Spleen (tissue), 7 donors: Measurements from ENCODE around the gene TSPAN17.

Source experiments
- POLR2A ChIP-seq, 3 donors: fragments of 450-650 bp; IDR thresholded peaks; one replicate each; pipeline ENCODE4 v1.5.1; 2017; ENCODE audit warnings: antibody characterized with exemption in 3 of 3, mild to moderate bottlenecking in 1 of 3
- POLR2AphosphoS5 ChIP-seq, 3 donors: sonication (generic); formaldehyde crosslinking; IDR thresholded peaks; one replicate each; pipeline ENCODE4 v1.5.1; 2017; ENCODE audit warnings: antibody characterized with exemption in 3 of 3
- TF ChIP-seq, protein P1 (sequence below), 11 experiments: fragments of 200-600 bp in 7 of 11; fragments of 450-650 bp in 4 of 11; sonication (generic) in 4 of 11; IDR thresholded peaks in 8 of 11; conservative IDR thresholded peaks in 3 of 11; 1 replicate in 7 of 11; 2 replicates in 4 of 11; pipeline versions ENCODE4 v1.4.0 to v1.8.0; 2016 to 2021; ENCODE audit warnings: antibody characterized with exemption in 11 of 11, inconsistent platforms in 4 of 11, mild to moderate bottlenecking in 1 of 11
- donor health status: DM: no; HTN: no; CAD: no; lungs with moderate emphysema.
- donor health status: DM: no; HTN: no; CAD: no.
- donor health status: DM: no; HTN: no; CAD: no.

GRCh38 chr5:176614805-176615478, 32.3 kb upstream of the TSPAN17 start:
- TF ChIP-seq, protein P1, sequence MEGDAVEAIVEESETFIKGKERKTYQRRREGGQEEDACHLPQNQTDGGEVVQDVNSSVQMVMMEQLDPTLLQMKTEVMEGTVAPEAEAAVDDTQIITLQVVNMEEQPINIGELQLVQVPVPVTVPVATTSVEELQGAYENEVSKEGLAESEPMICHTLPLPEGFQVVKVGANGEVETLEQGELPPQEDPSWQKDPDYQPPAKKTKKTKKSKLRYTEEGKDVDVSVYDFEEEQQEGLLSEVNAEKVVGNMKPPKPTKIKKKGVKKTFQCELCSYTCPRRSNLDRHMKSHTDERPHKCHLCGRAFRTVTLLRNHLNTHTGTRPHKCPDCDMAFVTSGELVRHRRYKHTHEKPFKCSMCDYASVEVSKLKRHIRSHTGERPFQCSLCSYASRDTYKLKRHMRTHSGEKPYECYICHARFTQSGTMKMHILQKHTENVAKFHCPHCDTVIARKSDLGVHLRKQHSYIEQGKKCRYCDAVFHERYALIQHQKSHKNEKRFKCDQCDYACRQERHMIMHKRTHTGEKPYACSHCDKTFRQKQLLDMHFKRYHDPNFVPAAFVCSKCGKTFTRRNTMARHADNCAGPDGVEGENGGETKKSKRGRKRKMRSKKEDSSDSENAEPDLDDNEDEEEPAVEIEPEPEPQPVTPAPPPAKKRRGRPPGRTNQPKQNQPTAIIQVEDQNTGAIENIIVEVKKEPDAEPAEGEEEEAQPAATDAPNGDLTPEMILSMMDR (IDR thresholded peaks at IDR 0.05 in 8 of 11, conservative IDR thresholded peaks at IDR 0.05 in 3 of 11) = no peak
- TF ChIP-seq POLR2A (IDR thresholded peaks at IDR 0.05) (no peak), POLR2AphosphoS5 (IDR thresholded peaks at IDR 0.05) (no peak)
